ENCODE measurements around the gene LMAN2.
A peak's percentile ranks its signal among the peaks of the same experiment; 100 is the strongest.
"Not testable (repeated sequence)": the region's sequence is repeated elsewhere in the genome, so short reads cannot be mapped to it uniquely, and the experiment has no call there.

Gene LMAN2

DNA sequence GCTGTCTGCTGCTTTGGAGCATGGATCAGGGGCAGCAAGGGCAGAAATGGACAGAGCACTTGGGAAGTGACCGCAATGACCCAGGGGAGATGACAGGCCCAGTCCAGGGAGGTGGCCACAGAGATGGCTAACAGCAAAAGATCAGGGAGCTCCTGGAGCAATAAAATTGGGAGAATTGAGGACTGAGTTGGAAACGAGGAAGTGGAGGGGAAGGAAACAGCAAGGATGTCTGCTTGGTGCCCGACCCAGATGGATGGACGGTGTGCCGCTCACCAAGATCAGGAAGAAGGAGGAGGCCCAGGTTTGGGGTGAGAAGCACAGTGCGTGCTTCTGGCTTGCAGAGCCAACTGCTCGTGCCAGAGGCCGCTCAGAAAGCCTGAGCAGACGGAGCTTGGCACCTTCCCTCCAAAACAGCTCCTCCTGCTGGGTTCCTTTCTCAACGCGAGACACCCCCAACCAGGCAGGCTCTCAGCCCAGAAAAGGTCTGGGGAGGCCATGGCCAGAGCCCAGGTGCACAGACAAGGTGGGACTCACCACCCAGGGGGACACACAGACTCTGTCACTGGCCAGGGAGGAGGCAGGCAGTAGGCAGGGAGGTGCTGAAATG lies 31.1 kb upstream of the LMAN2 start:
- DNase-seq, result peak; percentile 64
- in situ Hi-C loops (cut with MboI; ENCODE audit: low pct_unique_long_range_greater_than_20kb, low sequenced_read_pairs), result no loop called here

DNA sequence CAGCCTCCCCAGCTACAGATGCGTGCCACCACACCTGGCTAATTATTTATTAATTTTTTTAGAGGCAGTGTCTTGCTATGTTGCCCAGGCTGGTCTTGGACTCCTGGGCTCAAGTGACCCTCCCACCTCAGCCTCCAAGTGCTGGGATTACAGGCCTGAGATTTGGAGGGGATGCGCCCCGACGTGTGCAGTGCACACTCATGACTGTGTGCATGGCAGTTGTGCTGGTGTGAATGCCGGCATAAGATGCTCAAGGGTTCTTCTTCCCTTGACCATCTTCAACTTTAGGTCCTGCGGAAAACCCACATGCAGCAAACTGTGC lies 29.3 kb upstream of the LMAN2 start:
- DNase-seq, result no peak
- in situ Hi-C loops (cut with MboI; ENCODE audit: low pct_unique_long_range_greater_than_20kb, low sequenced_read_pairs), result no loop called here

DNA sequence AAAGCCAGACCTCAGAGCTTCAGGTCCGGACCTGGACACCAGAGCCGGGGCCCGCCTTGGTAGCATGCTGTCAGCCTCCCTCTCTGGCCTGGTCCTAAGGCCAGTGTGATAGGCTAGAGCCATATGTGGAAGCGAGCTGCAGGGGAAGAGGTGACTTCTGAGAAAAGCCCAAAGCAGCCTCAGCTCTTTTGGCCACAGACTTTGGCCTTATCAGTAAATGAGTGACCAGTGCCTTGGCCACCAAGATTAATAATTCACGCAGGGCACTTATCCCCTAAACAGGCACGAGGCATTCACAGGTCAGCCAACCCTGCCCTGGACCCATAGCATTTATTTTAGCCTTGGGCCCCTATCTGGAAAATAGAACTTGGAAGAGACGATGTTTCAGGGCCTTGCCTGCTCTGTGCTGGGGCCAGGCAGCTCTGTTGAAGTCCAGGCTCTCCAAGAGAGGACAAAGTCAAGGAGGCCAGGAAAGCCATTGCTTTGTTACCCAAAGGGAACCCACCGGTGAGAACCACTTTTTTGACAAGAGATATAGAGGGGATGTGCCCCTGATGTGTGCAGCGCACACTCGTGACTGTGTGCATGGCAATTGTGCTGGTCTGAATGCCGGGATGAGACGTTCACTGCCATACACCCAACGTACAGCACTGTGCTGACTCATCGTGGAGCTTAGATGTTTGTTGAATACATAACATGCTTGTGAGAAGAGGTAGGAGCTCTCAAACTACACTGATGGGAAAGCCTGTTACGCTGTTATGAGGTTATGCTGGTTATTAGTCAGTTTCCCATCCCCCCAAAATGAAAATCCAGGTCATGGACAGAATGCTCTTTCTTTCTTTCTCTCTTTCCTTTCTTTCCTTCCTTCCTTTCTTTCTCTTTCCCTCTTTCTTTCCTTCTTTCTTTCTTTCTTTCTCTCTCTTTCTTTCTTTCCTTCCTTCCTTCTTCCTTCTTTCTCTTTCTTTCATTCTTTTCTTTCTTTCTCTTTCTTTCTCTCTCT lies 27.7 kb upstream of the LMAN2 start:
- DNase-seq, result no peak
- in situ Hi-C loops (cut with MboI; ENCODE audit: low pct_unique_long_range_greater_than_20kb, low sequenced_read_pairs), result no loop called here

DNA sequence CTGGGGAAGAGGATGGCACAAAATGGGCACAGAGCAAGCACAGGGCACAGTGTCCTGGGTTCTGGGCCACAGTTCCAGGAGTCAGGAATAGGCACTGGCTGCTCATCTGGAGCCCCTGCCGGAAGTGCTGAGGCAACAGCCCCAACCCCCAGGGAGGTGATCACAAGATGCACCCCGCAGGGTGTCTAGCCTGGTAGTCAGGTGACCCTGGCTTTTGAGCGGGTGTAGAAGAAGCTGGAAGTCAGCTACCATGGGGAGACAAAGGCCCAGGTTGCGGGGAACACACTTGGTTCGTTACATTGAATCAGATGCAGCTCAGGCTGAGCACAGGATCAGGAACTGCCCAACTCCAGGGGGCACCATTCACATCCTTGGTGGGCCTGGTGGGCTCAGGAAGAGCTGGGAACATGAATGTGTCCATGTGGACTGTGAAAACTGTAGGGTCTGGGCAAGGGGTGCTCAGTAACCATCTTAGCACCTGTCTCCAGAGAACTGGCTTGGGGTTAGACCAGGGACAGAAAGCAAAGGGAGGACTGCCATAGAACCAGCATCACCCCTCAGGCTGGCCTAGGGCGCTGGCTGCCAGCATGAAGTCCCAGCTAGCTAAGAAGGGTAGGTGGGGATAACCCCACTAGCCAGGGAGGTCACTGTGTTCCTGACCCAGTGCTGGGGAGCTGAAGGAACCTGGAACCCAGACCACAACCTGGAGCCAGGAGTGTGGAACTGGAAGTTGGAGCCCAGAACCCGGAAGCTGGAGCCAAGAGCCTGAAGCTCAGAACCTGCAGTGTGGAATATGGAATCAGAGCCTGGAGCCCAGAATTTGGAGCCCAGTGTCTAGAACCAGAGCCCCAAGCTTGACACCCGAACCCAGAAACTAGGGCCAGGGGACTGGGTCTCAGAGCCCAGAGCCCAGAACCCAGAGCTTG lies 26.6 kb upstream of the LMAN2 start:
- no peak for DNase-seq
- in situ Hi-C loops (cut with MboI; ENCODE audit: low pct_unique_long_range_greater_than_20kb, low sequenced_read_pairs), result no loop called here

DNA sequence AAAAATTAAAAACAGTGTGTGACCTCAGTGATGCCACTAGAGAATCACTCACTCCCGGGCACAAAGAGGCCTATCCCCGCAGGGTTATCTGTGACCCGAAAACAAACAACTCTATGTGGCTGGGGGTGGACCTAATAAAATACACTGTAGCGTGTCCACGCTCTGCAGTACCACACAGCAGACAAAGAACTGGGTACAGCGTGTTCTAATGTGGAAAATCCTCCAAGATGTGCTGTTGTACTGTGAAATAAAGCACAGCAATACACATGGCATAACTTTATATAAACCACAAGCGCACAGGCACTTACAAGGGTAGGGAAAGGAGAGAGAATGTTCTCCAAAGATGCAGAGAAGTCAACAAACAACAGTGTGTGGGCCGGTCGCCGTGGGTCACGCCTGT lies 24.6 kb upstream of the LMAN2 start:
- DNase-seq, result no peak
- in situ Hi-C loops (cut with MboI; ENCODE audit: low pct_unique_long_range_greater_than_20kb, low sequenced_read_pairs), result no loop called here

DNA sequence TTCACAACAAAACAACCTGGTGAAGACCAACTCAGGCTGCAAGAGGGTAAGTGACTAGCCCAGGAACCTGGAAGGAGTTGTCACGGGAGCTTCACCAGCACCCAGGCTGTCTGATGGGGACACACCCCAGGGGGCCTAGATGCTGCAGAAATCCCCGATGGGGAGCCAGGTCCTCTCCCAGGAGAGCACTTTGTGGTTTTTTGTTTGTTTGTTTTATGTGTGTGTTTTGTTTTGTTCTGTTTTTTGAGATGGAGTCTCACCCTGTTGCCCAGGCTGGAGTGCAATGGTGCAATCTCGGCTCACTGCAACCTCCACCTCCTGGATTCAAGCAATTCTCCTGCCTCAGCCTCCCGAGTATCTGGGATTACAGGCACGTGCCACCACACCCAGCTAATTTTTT lies 24.0 kb upstream of the LMAN2 start:
- in situ Hi-C loops (cut with MboI; ENCODE audit: low pct_unique_long_range_greater_than_20kb, low sequenced_read_pairs); DNase-seq: not testable (repeated sequence)

DNA sequence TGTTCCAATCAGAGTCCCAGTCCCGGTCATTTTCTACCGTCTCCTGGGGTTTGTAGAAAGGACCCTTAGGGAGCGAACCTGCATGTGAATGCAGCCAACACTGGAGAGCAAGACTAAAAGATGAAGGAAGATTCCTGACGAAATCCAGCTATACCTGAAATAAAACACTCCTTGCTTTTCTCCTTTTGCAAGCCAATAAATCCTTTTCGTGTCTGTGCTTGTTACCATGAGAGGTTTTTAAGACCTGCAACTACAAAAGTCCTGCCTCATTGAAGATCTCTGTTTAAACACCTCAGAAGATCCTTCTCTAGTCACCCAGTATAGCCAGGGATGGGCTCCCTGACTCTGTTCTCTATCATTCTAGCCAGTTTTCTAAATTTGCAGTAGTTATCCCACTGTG lies 22.7 kb upstream of the LMAN2 start:
- no peak for DNase-seq
- in situ Hi-C loops (cut with MboI; ENCODE audit: low pct_unique_long_range_greater_than_20kb, low sequenced_read_pairs), result no loop called here

DNA sequence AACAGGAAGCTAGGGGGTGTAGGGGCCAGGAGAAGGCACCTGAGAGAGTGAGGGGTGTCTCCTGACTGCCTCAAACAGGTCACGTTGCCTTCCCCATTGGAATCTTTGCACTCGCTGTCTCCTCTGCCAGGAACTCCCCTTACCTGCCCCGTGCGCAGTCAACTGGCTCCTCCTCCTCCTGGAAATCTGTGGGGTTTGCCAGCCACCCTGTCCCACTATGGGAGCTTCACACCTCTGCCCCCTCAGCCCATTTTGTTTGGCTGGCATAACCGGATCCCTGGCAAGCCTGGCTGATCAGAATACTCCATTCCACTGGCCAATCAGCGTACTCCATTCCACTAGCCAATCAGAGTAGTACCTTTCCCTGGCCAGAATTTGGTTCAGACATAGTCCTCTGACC lies 22.3 kb upstream of the LMAN2 start:
- in situ Hi-C loops (cut with MboI; ENCODE audit: low pct_unique_long_range_greater_than_20kb, low sequenced_read_pairs), result no loop called here
- DNase-seq, result no peak

DNA sequence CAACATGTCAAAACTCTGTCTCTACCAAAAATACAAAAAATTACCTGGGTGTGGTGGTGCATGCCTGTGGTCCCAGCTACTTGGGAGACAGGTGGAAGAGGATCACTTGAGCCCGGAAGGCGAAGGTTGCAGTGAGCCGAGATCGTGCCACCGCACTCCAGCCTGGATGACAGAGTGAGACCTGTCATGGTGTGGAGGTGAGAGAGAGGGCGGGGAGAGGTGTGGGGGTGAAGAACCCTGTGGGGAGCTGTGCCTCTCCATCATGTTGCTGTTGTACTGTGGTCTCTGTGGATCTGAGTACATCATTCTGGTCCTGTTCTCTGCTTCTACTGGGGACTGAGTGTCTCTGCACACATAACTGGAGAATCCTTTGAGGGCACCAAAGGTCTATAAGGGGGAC lies 21.4 kb upstream of the LMAN2 start:
- no peak for DNase-seq
- in situ Hi-C loops (cut with MboI; ENCODE audit: low pct_unique_long_range_greater_than_20kb, low sequenced_read_pairs), result no loop called here

DNA sequence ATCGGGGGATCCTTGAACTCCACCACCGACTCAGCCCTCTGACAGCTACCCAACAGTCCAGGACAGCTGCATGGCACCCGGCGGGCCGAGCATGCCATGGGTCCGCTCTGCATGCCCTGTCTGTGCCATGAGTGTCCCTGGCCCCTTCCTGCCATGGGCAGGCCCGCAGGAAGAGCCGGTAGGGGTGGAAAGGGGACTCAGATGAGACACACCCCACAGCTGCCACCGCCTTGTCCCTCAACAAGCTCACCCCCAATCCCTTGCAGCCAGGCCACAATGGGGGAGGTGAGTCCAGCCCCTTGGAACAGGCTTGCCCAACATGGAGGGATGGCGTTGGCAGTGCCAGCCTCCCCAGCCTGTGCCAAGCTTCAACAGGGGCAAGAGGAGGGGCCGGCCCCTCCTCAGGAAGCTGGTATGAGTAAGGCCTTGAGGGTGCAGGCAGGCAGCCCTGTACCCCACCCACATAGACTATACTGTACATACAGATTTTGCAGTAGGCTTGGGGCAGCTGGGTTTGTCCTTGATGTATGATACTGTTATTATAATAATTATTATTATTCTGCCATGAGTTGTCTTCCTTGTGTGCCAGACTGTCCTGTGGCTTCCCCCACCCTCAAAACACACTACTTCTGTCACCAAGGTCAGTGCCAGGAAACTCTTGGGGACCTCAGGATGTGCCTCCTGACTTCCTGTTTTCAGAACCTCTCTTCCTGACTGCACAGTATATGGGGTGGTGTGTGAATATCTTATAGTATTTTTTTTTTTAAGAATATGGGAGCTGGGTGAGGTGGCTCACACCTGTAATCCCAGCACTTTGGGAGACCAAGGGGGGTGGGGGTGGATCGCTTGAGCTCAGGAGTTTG lies 20.8 kb upstream of the LMAN2 start:
- DNase-seq, result no peak
- in situ Hi-C loops (cut with MboI; ENCODE audit: low pct_unique_long_range_greater_than_20kb, low sequenced_read_pairs), result no loop called here

DNA sequence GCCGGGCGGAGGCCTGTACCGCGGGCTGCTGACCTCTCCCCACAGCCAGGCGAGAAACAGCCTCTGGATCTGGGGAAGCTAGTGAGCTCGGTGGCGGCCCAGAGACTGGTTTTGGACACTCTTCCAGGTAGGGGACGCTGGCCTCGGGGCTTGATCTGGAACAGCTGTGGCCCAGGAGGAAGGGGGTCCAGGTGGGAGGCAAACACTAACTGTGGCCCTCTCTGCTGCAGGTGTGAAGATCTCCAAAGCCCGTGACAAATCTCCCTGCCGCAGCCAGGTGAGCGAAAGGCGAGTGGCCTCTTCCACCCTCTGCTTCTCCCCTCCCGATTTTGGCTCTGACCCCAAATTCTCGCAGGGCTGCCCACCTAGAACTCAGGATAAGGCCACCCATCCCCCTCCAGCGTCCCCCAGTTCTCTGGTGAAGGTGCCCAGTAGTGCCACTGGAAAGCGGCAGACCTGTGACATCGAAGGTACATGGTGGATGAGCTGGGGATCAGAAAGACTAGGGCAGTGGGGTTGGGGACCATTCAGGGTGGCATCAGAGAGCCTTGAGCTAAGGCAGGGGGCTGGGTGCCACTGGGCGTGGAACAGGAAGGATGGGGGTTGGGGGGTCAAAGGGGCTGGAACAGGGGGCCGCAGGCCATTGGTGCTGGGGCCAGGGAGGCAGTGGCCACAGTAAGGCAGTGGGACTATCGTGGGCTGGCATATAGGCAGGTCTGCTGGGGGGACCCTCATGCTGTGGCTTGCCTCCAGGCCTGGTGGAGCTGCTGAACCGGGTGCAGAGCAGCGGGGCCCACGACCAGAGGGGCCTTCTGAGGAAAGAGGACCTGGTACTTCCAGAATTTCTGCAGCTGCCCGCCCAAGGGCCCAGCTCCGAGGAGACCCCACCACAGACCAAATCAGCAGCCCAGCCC lies 19.9 kb upstream of the LMAN2 start:
- no peak for DNase-seq
- in situ Hi-C loops (cut with MboI; ENCODE audit: low pct_unique_long_range_greater_than_20kb, low sequenced_read_pairs), result no loop called here

DNA sequence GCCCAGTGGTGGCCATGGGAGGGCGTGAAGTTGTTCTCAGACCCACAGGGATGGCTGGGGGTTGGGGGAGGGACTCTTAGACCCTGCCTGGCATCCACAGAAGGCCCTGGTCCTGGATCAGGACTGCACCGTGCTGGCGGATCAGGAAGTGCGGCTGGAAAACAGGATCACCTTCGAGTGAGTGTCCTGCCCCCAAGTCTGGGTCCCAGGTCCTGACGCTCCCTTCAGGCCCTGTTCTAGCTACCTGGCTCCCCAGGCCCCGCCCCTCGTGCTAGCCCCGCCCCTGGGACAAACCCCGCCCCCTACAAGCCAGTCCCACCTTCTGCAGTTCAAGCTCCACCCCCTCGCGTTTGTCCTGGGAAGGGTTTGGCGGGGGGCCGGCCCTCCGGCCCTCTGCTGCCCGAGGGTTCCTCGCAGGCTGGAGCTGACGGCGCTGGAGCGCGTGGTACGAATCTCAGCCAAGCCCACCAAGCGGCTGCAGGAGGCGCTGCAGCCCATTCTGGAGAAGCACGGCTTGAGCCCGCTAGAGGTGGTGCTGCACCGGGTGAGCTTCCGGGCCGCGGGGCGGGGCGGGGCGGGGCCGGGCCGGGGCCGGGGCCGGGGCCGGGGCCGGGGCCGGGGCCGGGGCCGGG lies 19.1 kb upstream of the LMAN2 start:
- DNase-seq, result no peak
- in situ Hi-C loops (cut with MboI; ENCODE audit: low pct_unique_long_range_greater_than_20kb, low sequenced_read_pairs), result no loop called here

DNA sequence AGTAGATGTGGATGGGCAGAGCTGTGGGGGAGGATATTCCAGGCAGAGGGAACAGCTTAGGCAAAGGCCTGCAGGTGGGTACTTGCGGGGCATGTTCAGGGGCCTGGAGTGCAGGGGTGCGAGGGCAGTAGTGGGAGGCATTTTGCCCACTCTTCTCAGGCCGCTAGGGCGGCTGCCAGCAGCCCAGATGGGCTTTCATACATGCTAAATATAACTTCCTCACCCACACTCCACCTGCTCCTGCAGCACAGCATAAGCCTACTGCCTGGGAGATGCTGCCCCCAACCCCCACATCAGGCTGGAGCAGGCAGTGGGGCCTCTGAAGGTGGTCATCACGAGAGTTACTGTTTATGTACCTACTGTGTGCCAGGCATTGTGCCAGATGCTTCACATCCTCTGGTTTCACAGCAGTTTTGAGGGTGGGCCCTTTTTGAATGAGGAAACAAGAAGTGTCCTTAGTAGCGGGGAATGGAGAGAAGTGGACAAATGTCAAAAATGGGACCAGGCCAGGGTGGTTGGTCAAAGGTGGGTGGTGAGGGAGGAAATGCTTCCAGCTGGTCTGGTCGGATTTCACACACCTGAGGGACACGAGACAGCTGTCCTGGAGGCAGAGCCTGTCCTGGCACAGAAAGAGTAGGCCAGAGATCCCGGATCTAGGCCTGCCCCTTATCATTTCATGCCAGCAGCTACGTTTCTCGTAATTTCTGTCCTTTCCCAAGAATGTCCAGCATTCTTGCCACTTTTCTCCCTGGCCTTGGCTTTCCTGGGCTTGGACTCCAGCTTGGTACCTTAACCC lies 18.4 kb upstream of the LMAN2 start:
- in situ Hi-C loops (cut with MboI; ENCODE audit: low pct_unique_long_range_greater_than_20kb, low sequenced_read_pairs), result no loop called here
- no peak for DNase-seq

DNA sequence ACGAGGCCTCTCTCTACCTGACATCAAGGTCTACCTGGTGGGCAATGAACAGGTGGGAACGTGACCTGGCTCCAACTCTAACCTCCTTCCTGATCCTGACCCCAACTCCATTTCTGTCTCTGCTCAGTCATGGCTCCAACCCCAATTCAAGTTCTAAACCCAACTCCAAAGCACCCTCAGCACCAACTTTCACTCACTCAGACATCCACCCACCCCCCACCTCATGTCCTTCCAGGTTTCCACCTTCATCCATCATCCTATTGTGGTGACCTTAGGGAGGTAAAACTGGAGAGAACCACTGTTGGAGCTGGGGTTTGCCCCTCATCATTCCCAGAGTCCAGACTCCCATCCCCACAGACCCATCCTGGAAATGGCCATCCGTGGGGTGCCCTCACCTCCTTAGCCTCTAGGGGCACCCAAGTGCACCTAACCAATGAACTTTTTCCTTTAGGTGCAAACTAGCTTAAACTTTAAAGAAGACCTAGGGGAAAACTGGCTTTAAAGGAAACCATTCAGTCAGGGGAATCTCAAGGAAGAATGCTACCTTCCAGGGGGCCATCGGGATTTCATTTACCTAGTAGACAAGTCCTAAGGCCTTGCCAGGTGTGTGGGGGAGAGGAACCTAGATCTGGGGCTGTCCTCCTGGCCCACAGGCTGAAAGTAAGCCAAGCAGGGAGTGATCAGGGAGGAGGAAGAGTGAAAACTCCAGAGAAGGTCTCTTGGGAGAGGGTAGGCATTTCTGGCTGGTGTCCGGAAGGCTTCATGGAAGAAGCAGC lies 17.6 kb upstream of the LMAN2 start:
- in situ Hi-C loops (cut with MboI; ENCODE audit: low pct_unique_long_range_greater_than_20kb, low sequenced_read_pairs), result no loop called here
- DNase-seq, result no peak

DNA sequence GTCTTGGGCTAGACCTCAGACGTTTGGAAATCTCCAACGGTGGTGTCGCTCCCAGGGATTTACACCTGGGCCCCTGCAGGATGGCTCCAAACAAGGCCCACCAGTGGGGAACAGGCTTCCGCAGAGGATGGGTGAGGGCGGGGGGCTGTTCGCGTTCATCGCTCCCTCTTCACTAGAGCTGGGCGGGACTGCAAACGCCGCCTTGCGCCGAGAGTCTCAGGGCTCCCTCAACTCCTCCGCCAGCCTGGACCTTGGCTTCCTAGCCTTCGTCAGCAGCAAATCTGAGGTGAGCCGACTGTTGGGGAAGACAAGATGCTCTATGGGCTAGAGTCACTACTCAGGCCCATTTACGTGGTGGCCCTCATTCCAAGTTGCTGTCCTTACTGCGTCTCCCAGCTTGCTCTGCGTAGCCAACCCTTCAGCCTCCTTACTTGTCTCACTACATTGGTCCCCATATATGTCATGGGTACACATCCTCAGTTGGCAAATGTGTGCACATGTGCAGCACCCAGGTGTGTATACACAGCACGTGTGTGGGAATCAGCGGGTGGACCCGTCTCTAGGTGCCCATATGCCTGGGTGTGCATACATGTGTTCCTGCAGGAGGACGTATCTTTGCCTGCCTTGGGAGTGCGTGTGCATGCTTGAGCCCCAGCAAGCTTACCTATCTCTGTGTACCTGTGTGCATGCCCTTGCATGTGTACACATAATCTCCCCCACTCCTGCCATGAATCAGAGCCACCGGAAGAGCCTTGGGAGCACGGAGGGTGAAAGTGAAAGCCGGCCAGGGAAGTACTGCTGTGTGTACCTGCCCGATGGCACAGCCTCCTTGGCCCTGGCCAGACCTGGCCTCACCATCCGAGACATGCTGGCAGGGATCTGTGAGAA lies 16.8 kb upstream of the LMAN2 start:
- in situ Hi-C loops (cut with MboI; ENCODE audit: low pct_unique_long_range_greater_than_20kb, low sequenced_read_pairs), result no loop called here
- DNase-seq, result no peak
